ENCODE data around the gene DGKI.

GRCh38 chr7:137564677-137565076 lies 282.1 kb downstream of the DGKI start:
- TF ChIP-seq CTCF (IDR thresholded peaks at IDR 0.05) (no peak), POLR2AphosphoS5 (IDR thresholded peaks at IDR 0.05; ENCODE audit: low read depth, low read length) (no peak)
